SK-N-SH (cell line): ENCODE measurements around the gene POU2F1. TPM values are rescaled to one million over a fixed set of nuclear protein-coding genes. Genes with fewer than 3 reads are reported as not detected.

ENCODE experiments used
- CTCF ChIA-PET: fragments of 300-600, 350-600 bp; formaldehyde crosslinking; extraction: SDS; loops from one replicate; lab custom pipeline; 2021; lab: Yijun Ruan, JAX
- POLR2A ChIA-PET: fragments of 350-600 bp; sonication (Branson Sonifier 250); formaldehyde crosslinking; extraction: SDS; loops from one replicate; lab custom pipeline; 2020; ENCODE audit warnings: antibody characterized with exemption, inconsistent platforms; lab: Yijun Ruan, JAX
- DNase-seq: peaks from one replicate; pipeline ENCODE4 v3.0.0; 2012
- H2AFZ ChIP-seq: fragments of 200-600 bp; sonication (generic); 2 replicates; pipeline ENCODE4 v1.8.1; 2016; ENCODE audit warnings: antibody characterized with exemption, mild to moderate bottlenecking, low read depth
- H3F3A ChIP-seq: fragments of 200-600 bp; sonication (generic); replicated peaks from 2 replicates; pipeline ENCODE3; 2016; ENCODE audit warnings: antibody characterized with exemption, mild to moderate bottlenecking; ENCODE audit not compliant: insufficient read depth
- H3K27ac ChIP-seq, 2 experiments: fragments of 200-500 bp in 1 of 2; fragments of 200-600 bp in 1 of 2; sonication (Bioruptor generic) in 1 of 2; sonication (generic), shearing (Covaris generic) in 1 of 2; 2 replicates each; pipeline versions ENCODE4 v1.5.1 to v1.6.1; 2014 to 2016; ENCODE audit warnings: low read depth in 2 of 2, inconsistent platforms in 1 of 2, low read length in 1 of 2, mild to moderate bottlenecking in 1 of 2, mixed read lengths in 1 of 2
- H3K27me3 ChIP-seq: fragments of 200-600 bp; sonication (generic), shearing (Covaris generic); 2 replicates; pipeline ENCODE4 v1.6.1; 2016; ENCODE audit warnings: mixed run types; ENCODE audit not compliant: insufficient read depth
- H3K36me3 ChIP-seq, 2 experiments: fragments of 200-500 bp in 1 of 2; fragments of 200-600 bp in 1 of 2; sonication (Bioruptor generic) in 1 of 2; sonication (generic) in 1 of 2; replicated peaks in 1 of 2; 2 replicates each; pipeline versions ENCODE3 to v1.5.1; 2014 to 2016; ENCODE audit warnings: low read length in 1 of 2, mild to moderate bottlenecking in 1 of 2; ENCODE audit not compliant: insufficient read depth in 2 of 2, control insufficient read depth in 1 of 2
- H3K4me1 ChIP-seq, 2 experiments: fragments of 200-500 bp in 1 of 2; fragments of 200-600 bp in 1 of 2; sonication (Bioruptor generic) in 1 of 2; sonication (generic), shearing (Covaris generic) in 1 of 2; 2 replicates each; pipeline versions ENCODE4 v1.5.1 to v1.6.1; 2014 to 2016; ENCODE audit warnings: low read depth in 1 of 2, low read length in 1 of 2, mixed run types in 1 of 2; ENCODE audit not compliant: insufficient read depth in 2 of 2, control insufficient read depth in 1 of 2
- H3K4me2 ChIP-seq: fragments of 200-600 bp; sonication (generic), shearing (Covaris generic); 2 replicates; pipeline ENCODE4 v1.6.1; 2017; ENCODE audit warnings: mixed run types
- H3K4me3 ChIP-seq, 2 experiments: fragments of 200-500 bp in 1 of 2; fragments of 200-600 bp in 1 of 2; sonication (Bioruptor generic) in 1 of 2; sonication (generic), shearing (Covaris generic) in 1 of 2; 2 replicates each; pipeline versions ENCODE4 v1.5.1 to v1.8.1; 2014 to 2016; ENCODE audit warnings: low read depth in 2 of 2, inconsistent platforms in 1 of 2, low read length in 1 of 2, mild to moderate bottlenecking in 1 of 2, mixed read lengths in 1 of 2, moderate library complexity in 1 of 2
- H3K79me2 ChIP-seq: fragments of 200-600 bp; sonication (generic); 2 replicates; pipeline ENCODE4 v1.8.1; 2017; ENCODE audit warnings: mild to moderate bottlenecking; ENCODE audit not compliant: insufficient read depth
- H3K9ac ChIP-seq: fragments of 200-600 bp; sonication (generic); 2 replicates; pipeline ENCODE4 v1.6.1; 2017; ENCODE audit warnings: mixed run types
- H3K9me2 ChIP-seq: fragments of 200-600 bp; sonication (generic); 2 replicates; pipeline ENCODE4 v1.6.1; 2017; ENCODE audit warnings: mixed run types
- H3K9me3 ChIP-seq: fragments of 200-600 bp; sonication (generic); 2 replicates; pipeline ENCODE4 v1.6.1; 2017; ENCODE audit warnings: mixed run types, mild to moderate bottlenecking, moderate library complexity
- H4K20me1 ChIP-seq: fragments of 200-600 bp; sonication (generic); 2 replicates; pipeline ENCODE4 v1.6.1; 2017; ENCODE audit warnings: mild to moderate bottlenecking, mixed run types; ENCODE audit not compliant: insufficient read depth
- CHD2 ChIP-seq: fragments of 150-350 bp; IDR thresholded peaks from 2 replicates; pipeline ENCODE4 v1.6.1; 2018; ENCODE audit warnings: low read length; ENCODE audit not compliant: partially characterized antibody
- ELF1 ChIP-seq: IDR thresholded peaks from 2 replicates; pipeline ENCODE4 v1.4.0; 2012
- EP300 ChIP-seq, 2 experiments: IDR thresholded peaks; 2 replicates each; pipeline versions ENCODE4 v1.4.0 to v1.6.1; 2012; ENCODE audit warnings: borderline replicate concordance in 1 of 2, low read depth in 1 of 2, low read length in 1 of 2
- EZH2phosphoT487 ChIP-seq: fragments of 200-600 bp; sonication (generic); IDR thresholded peaks from 2 replicates; pipeline ENCODE4 v1.6.1; 2017; ENCODE audit warnings: low read depth, mixed run types, mild to moderate bottlenecking, antibody characterized with exemption, moderate library complexity, borderline replicate concordance
- FOSL2 ChIP-seq: IDR thresholded peaks from 2 replicates; pipeline ENCODE4 v1.4.0; 2012; ENCODE audit warnings: low read depth, mild to moderate bottlenecking, moderate library complexity, borderline replicate concordance
- GABPA ChIP-seq: IDR thresholded peaks from 2 replicates; pipeline ENCODE4 v1.4.0; 2012; ENCODE audit warnings: low read depth, mild to moderate bottlenecking
- JUND ChIP-seq: IDR thresholded peaks from 2 replicates; pipeline ENCODE4 v1.4.0; 2012
- MXI1 ChIP-seq: IDR thresholded peaks from 2 replicates; pipeline ENCODE4 v1.6.1; 2012; ENCODE audit warnings: mild to moderate bottlenecking, low read depth, low read length, improper control_type of control experiment
- NFIC ChIP-seq: IDR thresholded peaks from 2 replicates; pipeline ENCODE4 v1.4.0; 2012; ENCODE audit warnings: borderline replicate concordance
- RAD21 ChIP-seq: IDR thresholded peaks from 2 replicates; pipeline ENCODE4 v1.6.1; 2012; ENCODE audit warnings: mild to moderate bottlenecking, low read length
- REST ChIP-seq: IDR thresholded peaks from 2 replicates; pipeline ENCODE4 v1.6.1; 2012; ENCODE audit warnings: mild to moderate bottlenecking, low read depth, low read length, moderate library complexity
- RXRA ChIP-seq: IDR thresholded peaks from 2 replicates; pipeline ENCODE4 v1.4.0; 2012; ENCODE audit warnings: low read depth, mild to moderate bottlenecking, borderline replicate concordance
- SIN3A ChIP-seq: IDR thresholded peaks from 2 replicates; pipeline ENCODE4 v1.6.1; 2012; ENCODE audit warnings: low read depth, mild to moderate bottlenecking, low read length, moderate library complexity, borderline replicate concordance
- TEAD4 ChIP-seq: IDR thresholded peaks from 2 replicates; pipeline ENCODE4 v1.4.0; 2012; ENCODE audit warnings: mild to moderate bottlenecking, borderline replicate concordance; ENCODE audit not compliant: insufficient read depth
- USF1 ChIP-seq: IDR thresholded peaks from 2 replicates; pipeline ENCODE4 v1.4.0; 2012; ENCODE audit warnings: low read depth, borderline replicate concordance
- USF2 ChIP-seq: fragments of 150-350 bp; IDR thresholded peaks from 2 replicates; pipeline ENCODE4 v1.6.1; 2017; ENCODE audit warnings: antibody characterized with exemption, low read length, low read depth, borderline replicate concordance
- YY1 ChIP-seq: IDR thresholded peaks from 2 replicates; pipeline ENCODE4 v1.4.0; 2012; ENCODE audit warnings: low read depth, mild to moderate bottlenecking
- WGBS: methylation state at CpG from one replicate; pipeline ENCODE4 v1.1.6; 2017; ENCODE audit warnings: low lambda C conversion rate; 5-methylcytosine and 5-hydroxymethylcytosine counted together
- polyA plus RNA-seq, 3 experiments: library from polyadenylated mRNA; depleted of rRNA; stranded (reverse); fragments of >200 nt; gene quantifications; 2 replicates each; pipeline ENCODE4 v1.2.3, GENCODE V29; 2012
- TF ChIP-seq, protein P1 (sequence below): fragments of 200-600 bp; sonication (generic); IDR thresholded peaks from 2 replicates; pipeline ENCODE4 v1.6.1; 2017; ENCODE audit warnings: antibody characterized with exemption, mild to moderate bottlenecking, moderate library complexity

The POU2F1 gene
- polyA plus RNA-seq, 1 of the 3 experiments (the other 2 are of a cell fraction), result 1.2 TPM

GRCh38 chr1:167362638-167363037, 142.0 kb downstream of the POU2F1 start:
- Histone ChIP-seq H3K4me2 (no peak overlapping the region), H3K27ac (no peak overlapping the region), H3K9ac (no peak overlapping the region), H3K27me3 (no peaks in the 10 kb centered on the region), H3K36me3 (peaks cover 0 to 10% of the 10 kb centered on the region in 2 experiments), H3K9me3 (no peaks in the 10 kb centered on the region), H3K4me3 (no peak overlapping the region), H3K4me1 (peaks cover 0 to 2% of the 10 kb centered on the region in 2 experiments; a peak in 1 of 4 replicates), H3F3A (no peaks in the 10 kb centered on the region), H3K9me2 (no peaks in the 10 kb centered on the region), H3K79me2 (peaks cover 28% of the 10 kb centered on the region), H4K20me1 (no peaks in the 10 kb centered on the region), H2AFZ (no peak overlapping the region)
- no peak for DNase-seq
- ChIA-PET CTCF (interaction anchor here (1.1 to 1.2 kb wide), 2 partner anchors 95 to 171 kb away, joined by 5 to 7 read pairs; no protein-coding TSS in a partner anchor), POLR2A (no interaction called here)
- WGBS, result 100% methylated on average over 1 of the region's 1 CpG
- no peak for TF ChIP-seq ELF1
- TF ChIP-seq, protein P1, sequence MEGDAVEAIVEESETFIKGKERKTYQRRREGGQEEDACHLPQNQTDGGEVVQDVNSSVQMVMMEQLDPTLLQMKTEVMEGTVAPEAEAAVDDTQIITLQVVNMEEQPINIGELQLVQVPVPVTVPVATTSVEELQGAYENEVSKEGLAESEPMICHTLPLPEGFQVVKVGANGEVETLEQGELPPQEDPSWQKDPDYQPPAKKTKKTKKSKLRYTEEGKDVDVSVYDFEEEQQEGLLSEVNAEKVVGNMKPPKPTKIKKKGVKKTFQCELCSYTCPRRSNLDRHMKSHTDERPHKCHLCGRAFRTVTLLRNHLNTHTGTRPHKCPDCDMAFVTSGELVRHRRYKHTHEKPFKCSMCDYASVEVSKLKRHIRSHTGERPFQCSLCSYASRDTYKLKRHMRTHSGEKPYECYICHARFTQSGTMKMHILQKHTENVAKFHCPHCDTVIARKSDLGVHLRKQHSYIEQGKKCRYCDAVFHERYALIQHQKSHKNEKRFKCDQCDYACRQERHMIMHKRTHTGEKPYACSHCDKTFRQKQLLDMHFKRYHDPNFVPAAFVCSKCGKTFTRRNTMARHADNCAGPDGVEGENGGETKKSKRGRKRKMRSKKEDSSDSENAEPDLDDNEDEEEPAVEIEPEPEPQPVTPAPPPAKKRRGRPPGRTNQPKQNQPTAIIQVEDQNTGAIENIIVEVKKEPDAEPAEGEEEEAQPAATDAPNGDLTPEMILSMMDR, result no peak
- no peak for TF ChIP-seq REST
- TF ChIP-seq USF1, result no peak
- no peak for TF ChIP-seq JUND
- no peak for TF ChIP-seq YY1
- no peak for TF ChIP-seq EP300 (IDR thresholded peaks at IDR 0.05; ENCODE audit: borderline replicate concordance in 1 of 2, low read depth in 1 of 2, low read length in 1 of 2)
- TF ChIP-seq USF2, result no peak
- TF ChIP-seq RXRA, result no peak
- TF ChIP-seq RAD21, result no peak
- no peak for TF ChIP-seq SIN3A
- no peak for TF ChIP-seq EZH2phosphoT487
- no peak for TF ChIP-seq TEAD4
- TF ChIP-seq FOSL2, result no peak
- no peak for TF ChIP-seq NFIC
- TF ChIP-seq GABPA, result no peak
- no peak for TF ChIP-seq CHD2
- no peak for TF ChIP-seq MXI1
